ENCODE data around the gene CUL1. TPM values are rescaled to one million over a fixed set of nuclear protein-coding genes. Genes with fewer than 3 reads are reported as not detected.

Gene CUL1
- total RNA-seq, 1 experiment from 2014 or later = 72.3 TPM

- Histone ChIP-seq H2BK12ac (ENCODE audit: insufficient read length, low read depth, low read length) (no peak overlapping the region), H3K27me3 (ENCODE audit: insufficient read depth, low read length) (no peaks in the 10 kb centered on the region), H4K20me1 (ENCODE audit: control insufficient read depth, insufficient read depth, insufficient read length) (no peaks in the 10 kb centered on the region), H4K8ac (replicated peaks; ENCODE audit: insufficient read length, low read depth, low read length) (no peak overlapping the region), H4K91ac (ENCODE audit: insufficient read length, low read depth, low read length) (no peak overlapping the region), H3K23me2 (ENCODE audit: insufficient read length, low read depth, low read length, poor library complexity, severe bottlenecking) (no peaks in the 10 kb centered on the region), H4K5ac (ENCODE audit: insufficient read length, low read depth, low read length) (no peak overlapping the region), H2BK20ac (ENCODE audit: low read depth, low read length, poor library complexity, severe bottlenecking) (no peak overlapping the region), H3K23ac (ENCODE audit: insufficient read length, low read depth, low read length) (no peak overlapping the region), H3K18ac (ENCODE audit: insufficient read length, low read depth, low read length) (no peak overlapping the region), H3K27ac (ENCODE audit: insufficient read length, low read depth, low read length) (no peak overlapping the region), H2BK15ac (ENCODE audit: low read depth, low read length) (no peak overlapping the region), H3K79me2 (ENCODE audit: insufficient read depth, low read length) (no peaks in the 10 kb centered on the region), H3K79me1 (ENCODE audit: insufficient read depth, low read depth, low read length, poor library complexity, severe bottlenecking) (no peaks in the 10 kb centered on the region), H3K56ac (ENCODE audit: insufficient read length, low read depth, low read length) (no peak overlapping the region), H2AK5ac (ENCODE audit: insufficient read length, low read length) (no peak overlapping the region), H3K4me2 (ENCODE audit: insufficient read depth, insufficient read length, low read length) (no peak overlapping the region), H2BK120ac (ENCODE audit: low read depth, low read length, poor library complexity, severe bottlenecking) (no peak overlapping the region), H3K4ac (ENCODE audit: low read depth, low read length) (no peak overlapping the region), H3K9ac (ENCODE audit: extremely low read depth, insufficient read length, low read length) (no peak overlapping the region), H3T11ph (ENCODE audit: low read length) (no peak overlapping the region), H3K4me1 (ENCODE audit: insufficient read depth, low read length) (no peaks in the 10 kb centered on the region), H2BK5ac (ENCODE audit: insufficient read length, low read length) (no peak overlapping the region), H2AFZ (ENCODE audit: low read length) (no peak overlapping the region), H3K14ac (ENCODE audit: insufficient read depth, low read length) (no peak overlapping the region), H3K9me3 (ENCODE audit: control insufficient read depth, low read depth, low read length) (no peaks in the 10 kb centered on the region)
- Mint-ChIP-seq H3K27ac (no peak overlapping the region), H3K27me3 (ENCODE audit: low read depth) (no peaks in the 10 kb centered on the region), H3K4me1 (peaks cover 4 to 6% of the 10 kb centered on the region in 2 experiments), H3K9me3 (peaks cover 5 to 12% of the 10 kb centered on the region in 2 experiments; a peak in 4 of 5 replicates), H3K36me3 (ENCODE audit: insufficient read depth in 1 of 3, low read depth in 3 of 3) (peaks cover 70 to 94% (median 92%) of the 10 kb centered on the region in 3 experiments), H3K4me3 (no peak overlapping the region)
- DNase-seq = no peak
- no CpG with 5 or more reads among the region's 3 CpGs for WGBS (ENCODE audit: extremely low coverage, insufficient read length, low lambda C conversion rate)
- TF ChIP-seq CTCF (conservative IDR thresholded peaks at IDR 0.05) = no peak
These were observed 95.8 kb downstream of the CUL1 start for GRCh38 chr7:148794476-148794875.
